CD4-positive, alpha-beta T cell treated with Interleukin-10 for 1 hour (primary cell): ENCODE data around the gene VPS36.
"Not testable (repeated sequence)": the region's sequence is repeated elsewhere in the genome, so short reads cannot be mapped to it uniquely, and the experiment has no call there.

Source experiments
- DNase-seq: peaks from one replicate; pipeline ENCODE4 v3.0.0-alpha.2; 2020

The VPS36 gene

DNA sequence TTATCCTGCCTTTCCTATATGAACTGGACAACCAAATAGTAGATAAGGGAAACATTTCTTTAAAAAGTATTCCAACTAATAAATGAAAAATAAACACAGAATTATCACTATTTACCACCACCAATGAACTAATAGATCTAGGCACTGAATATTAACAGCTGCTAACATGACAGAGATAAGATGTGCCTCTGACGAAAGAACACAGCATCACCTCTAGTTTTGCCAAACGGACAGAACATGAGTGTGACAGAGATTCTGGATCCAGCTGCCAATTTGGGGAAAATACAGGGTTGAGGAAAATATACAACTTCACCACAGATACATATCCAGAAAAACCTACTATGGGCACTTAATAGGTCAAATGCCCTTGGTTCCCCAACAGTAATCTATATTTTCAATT lies 18.0 kb downstream of the VPS36 start:
- no peak for DNase-seq

- no peak for DNase-seq
Observed at GRCh38 chr13:52428295-52428694, 22.1 kb downstream of the VPS36 start.

DNA sequence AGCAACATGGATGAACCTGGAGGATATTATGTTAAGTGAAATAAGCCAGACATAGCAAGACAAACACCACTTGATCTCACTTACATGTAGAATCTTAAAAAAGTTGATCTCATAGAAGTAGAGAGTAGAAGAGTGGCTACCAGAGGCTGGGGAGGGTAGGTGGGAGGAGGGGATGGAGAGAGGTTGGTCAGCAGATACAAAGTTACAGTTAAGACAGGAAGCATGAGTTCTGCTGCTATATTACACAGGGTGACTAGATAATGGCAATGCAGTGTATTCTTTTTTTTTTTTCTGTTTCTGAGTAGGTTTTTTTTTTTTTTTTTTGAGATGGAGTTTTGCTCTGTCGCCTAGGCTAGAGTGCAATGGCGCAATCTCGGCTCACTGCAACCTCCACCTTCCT lies 29.2 kb downstream of the VPS36 start:
- no peak for DNase-seq

DNA sequence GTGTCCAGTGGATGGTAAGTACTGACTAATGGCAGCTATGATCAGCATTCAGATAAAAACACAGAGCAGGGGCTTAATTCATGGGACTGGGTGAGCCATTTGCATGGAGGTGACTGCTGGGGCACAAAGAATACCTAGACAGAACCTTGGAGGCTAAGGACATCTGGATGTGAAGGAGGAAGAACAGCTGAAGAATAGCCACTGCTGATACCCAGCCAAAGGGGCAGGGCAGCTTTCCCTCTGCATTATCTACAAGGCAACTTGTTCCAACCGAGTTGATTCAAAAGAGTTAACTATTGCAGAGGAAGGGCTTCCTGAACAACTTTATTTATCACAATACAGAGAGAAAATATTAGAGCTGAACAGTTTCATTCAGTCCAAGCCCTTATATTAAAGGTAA lies 31.4 kb downstream of the VPS36 start:
- DNase-seq, result no peak

GRCh38 chr13:52414963-52415362 lies 35.5 kb downstream of the VPS36 start:
- DNase-seq, result no peak

DNA sequence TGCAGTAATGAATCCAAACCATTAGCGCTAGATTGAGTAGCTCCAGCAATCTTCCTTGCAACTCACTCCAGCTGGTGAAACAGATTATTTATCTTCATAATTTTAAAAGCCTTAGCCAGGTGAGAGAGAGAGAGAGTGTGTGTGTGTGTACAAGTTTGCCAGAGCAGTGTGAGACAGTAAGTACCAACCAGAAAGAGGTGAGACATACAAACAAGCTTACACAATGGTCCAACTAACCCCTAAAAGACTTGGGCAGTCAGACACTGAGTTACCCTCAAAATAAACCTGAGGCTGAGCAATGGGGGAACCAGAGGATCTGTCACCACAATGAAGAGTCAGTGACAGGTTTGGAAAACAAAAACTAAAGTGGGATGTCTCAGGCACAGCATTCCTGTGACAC lies 36.4 kb downstream of the VPS36 start:
- DNase-seq, result no peak

- no peak for DNase-seq
Observed at GRCh38 chr13:52412128-52412527, 38.3 kb downstream of the VPS36 start.

- DNase-seq, result no peak
Observed at GRCh38 chr13:52411629-52412028, 38.8 kb downstream of the VPS36 start.

GRCh38 chr13:52408071-52408658 lies 42.3 kb downstream of the VPS36 start:
- DNase-seq, result not testable (repeated sequence)

DNA sequence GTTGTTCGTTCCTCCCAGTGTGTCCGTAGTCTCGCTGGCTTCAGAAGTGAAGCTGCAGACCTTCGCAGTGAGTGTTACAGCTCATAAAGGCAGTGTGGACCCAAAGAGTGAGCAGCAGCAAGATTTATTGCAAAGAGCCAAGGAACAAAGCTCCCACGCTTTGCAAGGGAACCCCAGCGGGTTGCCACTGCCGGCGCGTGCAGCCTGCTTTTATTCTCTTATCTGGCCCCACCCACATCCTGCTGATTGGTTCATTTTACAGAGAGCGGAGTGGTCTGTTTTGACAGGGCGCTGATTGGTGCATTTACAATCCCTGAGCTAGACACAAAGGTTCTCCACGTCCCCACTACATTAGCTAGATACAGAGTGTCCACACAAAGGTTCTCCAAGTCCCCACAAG lies 43.0 kb downstream of the VPS36 start:
- not testable (repeated sequence) for DNase-seq

- no peak for DNase-seq
Observed at GRCh38 chr13:52406629-52407028, 43.8 kb downstream of the VPS36 start.

DNA sequence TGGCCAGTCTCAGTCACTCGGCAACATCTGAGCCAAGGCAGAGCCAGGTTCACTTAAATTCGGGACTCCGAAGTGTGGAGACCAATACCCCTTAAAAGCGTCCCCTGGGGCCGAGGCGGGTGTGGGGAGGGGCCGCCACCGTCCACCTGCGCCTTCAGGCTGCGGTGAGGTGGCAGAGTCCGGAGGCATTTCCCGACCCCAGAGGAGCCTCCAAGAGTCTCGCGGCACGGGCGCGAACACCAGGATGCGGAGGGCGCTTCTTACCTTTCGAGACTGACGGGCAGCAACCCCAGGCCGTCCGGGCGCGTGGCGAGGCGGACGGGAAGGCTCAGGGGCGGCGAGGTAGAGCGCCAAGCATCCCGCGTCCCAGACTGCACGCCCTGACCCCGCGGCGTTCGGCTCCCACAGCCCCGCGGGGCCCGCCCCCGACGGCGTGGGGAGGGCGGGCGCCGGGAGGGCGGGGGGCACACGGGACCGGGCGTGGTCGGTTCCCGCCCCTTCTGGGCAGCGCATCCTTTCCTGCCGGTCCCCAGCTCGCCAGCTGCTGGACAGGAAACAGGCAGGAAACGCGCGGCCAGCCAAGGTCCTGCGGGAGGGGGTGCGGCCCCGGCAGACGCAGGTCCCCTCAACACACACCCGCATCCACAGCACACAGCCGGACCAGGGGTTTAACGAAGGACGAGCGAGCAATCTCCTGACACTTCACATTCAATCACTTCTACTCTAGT lies 44.5 kb downstream of the VPS36 start, which contains the start of gene THSD1:
TSS of gene THSD1 (minus strand) at position 406 of the 728 bp plus-strand sequence. CDS start 3,572 bp downstream, outside the sequence.
- no peak for DNase-seq

DNA sequence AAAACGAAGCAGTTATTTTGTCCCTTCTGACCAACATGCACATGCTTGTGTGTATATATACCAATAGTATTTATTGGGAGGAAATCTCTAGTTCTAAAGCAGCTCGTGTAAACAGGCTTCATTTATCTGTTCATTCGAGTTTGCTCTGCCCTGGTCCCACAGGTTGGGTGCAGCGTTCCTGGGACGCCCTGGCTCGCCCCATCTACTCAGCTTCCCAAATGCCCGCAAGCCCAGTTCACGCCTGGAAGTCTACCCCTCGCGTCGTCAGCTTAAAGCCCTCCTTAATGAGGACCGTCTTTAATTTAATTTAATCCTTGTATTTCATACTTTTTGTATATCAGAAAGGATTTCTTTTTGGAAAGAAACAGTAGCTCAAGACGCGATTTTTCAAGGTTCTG lies 45.1 kb downstream of the VPS36 start:
- DNase-seq, result no peak

GRCh38 chr13:52399708-52400107 lies 50.7 kb downstream of the VPS36 start:
- DNase-seq, result peak; percentile 19

DNA sequence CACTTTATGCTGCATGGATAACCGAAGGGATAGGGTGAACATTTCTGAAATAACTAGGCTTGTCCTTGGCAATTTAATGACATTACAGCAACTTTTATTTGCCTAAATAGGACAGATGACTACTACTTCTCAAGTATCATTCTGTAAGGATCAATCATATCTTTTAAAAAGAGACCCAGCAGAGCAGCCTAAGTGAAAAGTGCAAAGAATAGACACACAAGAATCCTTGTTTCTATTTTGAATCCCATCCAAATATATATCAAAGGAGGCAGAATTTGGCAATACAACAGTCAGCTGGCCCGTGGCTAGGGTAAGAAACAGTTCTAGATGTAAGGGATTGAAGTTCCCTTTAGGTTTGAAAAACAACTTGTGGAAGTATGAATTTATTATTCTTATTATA lies 51.4 kb downstream of the VPS36 start:
- no peak for DNase-seq

DNA sequence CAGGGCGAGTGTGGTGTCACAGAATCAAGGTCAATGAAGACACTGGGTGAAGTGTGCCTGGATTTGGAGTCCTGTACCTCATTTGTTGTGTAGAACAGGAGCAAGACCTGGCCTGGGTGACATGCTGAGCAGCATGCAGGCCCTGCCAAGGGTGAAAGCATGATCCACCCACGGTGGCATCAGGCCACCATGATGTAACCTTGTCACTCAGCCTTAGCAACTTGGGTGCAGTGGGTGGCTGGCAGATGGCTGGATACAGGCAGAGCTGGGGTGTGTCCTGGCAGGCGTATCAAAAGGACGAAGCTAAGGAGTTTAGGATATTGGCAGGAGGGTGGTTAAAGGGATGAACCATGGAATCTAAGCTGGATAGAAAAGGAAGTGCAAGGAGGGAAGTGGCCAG lies 54.7 kb downstream of the VPS36 start:
- no peak for DNase-seq

GRCh38 chr13:52394586-52394985 lies 55.8 kb downstream of the VPS36 start:
- no peak for DNase-seq

- no peak for DNase-seq
Observed at GRCh38 chr13:52393572-52394357, 56.7 kb downstream of the VPS36 start.

DNA sequence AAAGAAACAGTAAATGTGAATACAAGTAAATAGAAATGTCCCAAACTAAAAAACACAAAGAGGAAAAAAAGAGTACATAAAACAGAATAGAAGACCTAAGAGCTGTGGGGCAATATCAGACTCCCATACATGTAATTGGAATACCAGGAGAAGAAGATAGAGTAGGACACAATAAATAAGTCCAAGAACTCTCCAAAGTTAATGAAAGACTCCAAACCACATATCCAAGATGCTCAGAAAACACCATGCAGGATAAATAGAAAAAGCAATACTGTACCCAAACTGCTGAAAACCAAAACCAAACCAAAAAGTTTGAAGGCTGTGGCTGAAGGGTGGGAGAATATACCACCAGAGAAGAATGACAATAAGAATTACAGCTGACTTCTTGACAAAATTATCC lies 62.7 kb downstream of the VPS36 start:
- no peak for DNase-seq

DNA sequence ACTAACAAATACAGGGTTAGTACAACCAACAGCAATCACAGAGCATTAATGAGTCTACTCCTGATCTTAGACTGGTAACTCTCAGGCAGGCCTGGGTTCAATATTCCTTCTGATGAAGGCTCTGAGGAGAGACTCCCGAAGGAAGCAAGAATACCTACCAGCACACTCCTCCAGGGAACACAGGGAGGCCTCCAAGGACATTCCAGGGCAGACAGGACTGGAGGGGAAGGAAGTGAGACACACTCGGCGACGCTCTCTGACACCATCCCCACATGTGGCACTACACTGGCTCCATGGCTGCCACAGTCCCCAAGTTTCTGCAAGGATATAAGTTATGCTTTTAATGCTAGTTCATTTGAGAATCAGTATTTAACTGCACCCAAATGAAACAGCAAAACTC lies 64.6 kb downstream of the VPS36 start:
- DNase-seq, result no peak

GRCh38 chr13:52383366-52383765 lies 67.1 kb downstream of the VPS36 start:
- DNase-seq, result no peak

- DNase-seq, result no peak
Observed at GRCh38 chr13:52378312-52378711, 72.1 kb downstream of the VPS36 start.

GRCh38 chr13:52377898-52378297 lies 72.5 kb downstream of the VPS36 start:
- DNase-seq, result no peak

GRCh38 chr13:52374873-52375411 lies 75.5 kb downstream of the VPS36 start:
- DNase-seq, result no peak
